ENCODE results near the gene SKP1. TPM values are rescaled to one million over a fixed set of nuclear protein-coding genes. Genes with fewer than 3 reads are reported as not detected.

SKP1 gene
- total and polyA plus RNA-seq, 4 donors: 129 to 407 (median 253) TPM

DNA sequence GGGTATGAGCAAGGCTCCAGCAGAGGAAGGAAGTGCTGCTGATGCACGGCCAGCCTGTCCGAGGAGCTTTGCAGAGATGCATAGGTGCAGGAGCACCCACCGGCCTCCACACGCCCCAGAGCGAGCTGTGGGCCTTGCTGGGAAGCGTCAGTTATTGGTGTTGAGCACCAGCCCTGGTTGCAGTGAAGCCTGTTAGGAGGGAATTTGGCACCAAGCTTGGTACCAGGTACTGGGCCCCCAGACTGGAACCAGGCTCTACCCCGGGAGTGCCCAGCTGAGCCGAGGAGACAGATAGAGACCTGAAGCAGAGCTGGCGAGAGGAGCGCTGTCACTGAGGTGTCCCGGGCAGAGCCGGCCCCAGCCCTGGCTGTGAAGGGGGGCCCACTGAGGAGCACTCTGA is 57.0 kb downstream of the SKP1 start:
- no peaks in the 10 kb centered on the region for H3K9me3 ChIP-seq (ENCODE audit: control insufficient read depth in 4 of 4, low read length in 3 of 4)
- no peak overlapping the region for H3K27ac ChIP-seq (ENCODE audit: low read depth in 1 of 2, low read length in 2 of 2)
- 88% methylated on average over 12 of the region's 12 CpGs for WGBS
- H3K4me1 ChIP-seq (ENCODE audit: control insufficient read depth in 4 of 4, insufficient read depth in 4 of 4, low read length in 3 of 4): peaks cover 0 to 2% (median 2%) of the 10 kb centered on the region in 4 donors
- H3K27me3 ChIP-seq (ENCODE audit: control insufficient read depth in 4 of 4, insufficient read depth in 4 of 4, low read length in 3 of 4): no peaks in the 10 kb centered on the region
- DNase-seq (ENCODE audit: low spot score): no peak
- H3K36me3 ChIP-seq (ENCODE audit: control insufficient read depth in 4 of 4, insufficient read depth in 3 of 4, low read depth in 1 of 4, low read length in 3 of 4): peaks cover 0 to 3% (median 0%) of the 10 kb centered on the region in 4 donors
- TF ChIP-seq, protein P1, sequence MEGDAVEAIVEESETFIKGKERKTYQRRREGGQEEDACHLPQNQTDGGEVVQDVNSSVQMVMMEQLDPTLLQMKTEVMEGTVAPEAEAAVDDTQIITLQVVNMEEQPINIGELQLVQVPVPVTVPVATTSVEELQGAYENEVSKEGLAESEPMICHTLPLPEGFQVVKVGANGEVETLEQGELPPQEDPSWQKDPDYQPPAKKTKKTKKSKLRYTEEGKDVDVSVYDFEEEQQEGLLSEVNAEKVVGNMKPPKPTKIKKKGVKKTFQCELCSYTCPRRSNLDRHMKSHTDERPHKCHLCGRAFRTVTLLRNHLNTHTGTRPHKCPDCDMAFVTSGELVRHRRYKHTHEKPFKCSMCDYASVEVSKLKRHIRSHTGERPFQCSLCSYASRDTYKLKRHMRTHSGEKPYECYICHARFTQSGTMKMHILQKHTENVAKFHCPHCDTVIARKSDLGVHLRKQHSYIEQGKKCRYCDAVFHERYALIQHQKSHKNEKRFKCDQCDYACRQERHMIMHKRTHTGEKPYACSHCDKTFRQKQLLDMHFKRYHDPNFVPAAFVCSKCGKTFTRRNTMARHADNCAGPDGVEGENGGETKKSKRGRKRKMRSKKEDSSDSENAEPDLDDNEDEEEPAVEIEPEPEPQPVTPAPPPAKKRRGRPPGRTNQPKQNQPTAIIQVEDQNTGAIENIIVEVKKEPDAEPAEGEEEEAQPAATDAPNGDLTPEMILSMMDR (IDR thresholded peaks at IDR 0.05; ENCODE audit: low read depth, low read length, missing input control): no peak
- TF ChIP-seq, protein P2, sequence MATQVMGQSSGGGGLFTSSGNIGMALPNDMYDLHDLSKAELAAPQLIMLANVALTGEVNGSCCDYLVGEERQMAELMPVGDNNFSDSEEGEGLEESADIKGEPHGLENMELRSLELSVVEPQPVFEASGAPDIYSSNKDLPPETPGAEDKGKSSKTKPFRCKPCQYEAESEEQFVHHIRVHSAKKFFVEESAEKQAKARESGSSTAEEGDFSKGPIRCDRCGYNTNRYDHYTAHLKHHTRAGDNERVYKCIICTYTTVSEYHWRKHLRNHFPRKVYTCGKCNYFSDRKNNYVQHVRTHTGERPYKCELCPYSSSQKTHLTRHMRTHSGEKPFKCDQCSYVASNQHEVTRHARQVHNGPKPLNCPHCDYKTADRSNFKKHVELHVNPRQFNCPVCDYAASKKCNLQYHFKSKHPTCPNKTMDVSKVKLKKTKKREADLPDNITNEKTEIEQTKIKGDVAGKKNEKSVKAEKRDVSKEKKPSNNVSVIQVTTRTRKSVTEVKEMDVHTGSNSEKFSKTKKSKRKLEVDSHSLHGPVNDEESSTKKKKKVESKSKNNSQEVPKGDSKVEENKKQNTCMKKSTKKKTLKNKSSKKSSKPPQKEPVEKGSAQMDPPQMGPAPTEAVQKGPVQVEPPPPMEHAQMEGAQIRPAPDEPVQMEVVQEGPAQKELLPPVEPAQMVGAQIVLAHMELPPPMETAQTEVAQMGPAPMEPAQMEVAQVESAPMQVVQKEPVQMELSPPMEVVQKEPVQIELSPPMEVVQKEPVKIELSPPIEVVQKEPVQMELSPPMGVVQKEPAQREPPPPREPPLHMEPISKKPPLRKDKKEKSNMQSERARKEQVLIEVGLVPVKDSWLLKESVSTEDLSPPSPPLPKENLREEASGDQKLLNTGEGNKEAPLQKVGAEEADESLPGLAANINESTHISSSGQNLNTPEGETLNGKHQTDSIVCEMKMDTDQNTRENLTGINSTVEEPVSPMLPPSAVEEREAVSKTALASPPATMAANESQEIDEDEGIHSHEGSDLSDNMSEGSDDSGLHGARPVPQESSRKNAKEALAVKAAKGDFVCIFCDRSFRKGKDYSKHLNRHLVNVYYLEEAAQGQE (IDR thresholded peaks at IDR 0.05): no peak
- TF ChIP-seq HNF4A (conservative IDR thresholded peaks at IDR 0.05) (no peak), YY1 (IDR thresholded peaks at IDR 0.05) (no peak), EGR1 (IDR thresholded peaks at IDR 0.05; ENCODE audit: low read depth in 2 of 2) (no peak), NR2F2 (IDR thresholded peaks at IDR 0.05) (no peak), SP1 (IDR thresholded peaks at IDR 0.05) (no peak), JUND (IDR thresholded peaks at IDR 0.05) (no peak), HNF4G (IDR thresholded peaks at IDR 0.05) (no peak)
- TF ChIP-seq, protein P3, sequence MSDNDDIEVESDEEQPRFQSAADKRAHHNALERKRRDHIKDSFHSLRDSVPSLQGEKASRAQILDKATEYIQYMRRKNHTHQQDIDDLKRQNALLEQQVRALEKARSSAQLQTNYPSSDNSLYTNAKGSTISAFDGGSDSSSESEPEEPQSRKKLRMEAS (IDR thresholded peaks at IDR 0.05): no peak
- TF ChIP-seq, protein P4, sequence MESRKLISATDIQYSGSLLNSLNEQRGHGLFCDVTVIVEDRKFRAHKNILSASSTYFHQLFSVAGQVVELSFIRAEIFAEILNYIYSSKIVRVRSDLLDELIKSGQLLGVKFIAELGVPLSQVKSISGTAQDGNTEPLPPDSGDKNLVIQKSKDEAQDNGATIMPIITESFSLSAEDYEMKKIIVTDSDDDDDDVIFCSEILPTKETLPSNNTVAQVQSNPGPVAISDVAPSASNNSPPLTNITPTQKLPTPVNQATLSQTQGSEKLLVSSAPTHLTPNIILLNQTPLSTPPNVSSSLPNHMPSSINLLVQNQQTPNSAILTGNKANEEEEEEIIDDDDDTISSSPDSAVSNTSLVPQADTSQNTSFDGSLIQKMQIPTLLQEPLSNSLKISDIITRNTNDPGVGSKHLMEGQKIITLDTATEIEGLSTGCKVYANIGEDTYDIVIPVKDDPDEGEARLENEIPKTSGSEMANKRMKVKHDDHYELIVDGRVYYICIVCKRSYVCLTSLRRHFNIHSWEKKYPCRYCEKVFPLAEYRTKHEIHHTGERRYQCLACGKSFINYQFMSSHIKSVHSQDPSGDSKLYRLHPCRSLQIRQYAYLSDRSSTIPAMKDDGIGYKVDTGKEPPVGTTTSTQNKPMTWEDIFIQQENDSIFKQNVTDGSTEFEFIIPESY (IDR thresholded peaks at IDR 0.05): no peak
- no peak overlapping the region for H3K9ac ChIP-seq (ENCODE audit: low read depth in 1 of 2, low read length in 2 of 2)
- H3K4me3 ChIP-seq (ENCODE audit: low read depth in 1 of 3, low read length in 3 of 3): no peak overlapping the region

DNA sequence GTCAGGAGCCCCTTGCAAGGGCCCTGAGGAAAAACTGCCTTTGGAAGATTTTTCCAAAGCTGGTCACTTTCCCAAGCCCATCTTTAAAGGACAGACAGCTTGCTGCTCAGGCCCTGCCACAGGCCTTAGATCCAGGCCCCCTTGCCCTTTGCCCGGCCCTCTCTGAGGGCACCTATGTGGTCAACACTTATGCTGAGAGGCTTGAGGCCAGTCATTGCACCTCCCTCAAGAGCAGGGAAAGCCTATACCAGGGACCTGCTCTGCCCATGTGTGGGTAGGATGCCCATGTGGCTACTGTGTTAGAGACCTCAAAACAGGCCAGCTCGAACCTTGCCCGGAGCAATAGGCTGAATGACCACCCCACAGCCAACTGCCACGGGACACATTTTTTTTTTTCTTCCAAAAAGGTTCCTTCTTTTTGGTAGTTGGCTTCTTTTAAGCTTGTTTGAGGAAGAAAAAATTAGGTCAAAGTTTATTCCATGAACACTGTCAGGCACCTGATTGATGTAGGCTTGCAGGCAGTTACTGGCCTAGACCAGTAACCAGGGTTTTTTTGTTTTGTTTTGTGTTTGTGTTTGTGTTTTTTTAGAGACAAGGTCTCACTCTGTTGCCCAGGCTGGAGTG is 58.4 kb downstream of the SKP1 start:
- no peaks in the 10 kb centered on the region for H3K9me3 ChIP-seq (ENCODE audit: control insufficient read depth in 4 of 4, low read length in 3 of 4)
- no peaks in the 10 kb centered on the region for H3K27me3 ChIP-seq (ENCODE audit: control insufficient read depth in 4 of 4, insufficient read depth in 4 of 4, low read length in 3 of 4)
- no peak overlapping the region for H3K4me3 ChIP-seq (ENCODE audit: low read depth in 1 of 3, low read length in 3 of 3)
- DNase-seq (ENCODE audit: low spot score): no peak
- peaks cover 2 to 13% (median 8%) of the 10 kb centered on the region in 4 donors for H3K4me1 ChIP-seq (ENCODE audit: control insufficient read depth in 4 of 4, insufficient read depth in 4 of 4, low read length in 3 of 4)
- TF ChIP-seq FOXA1 (IDR thresholded peaks at IDR 0.05): no peak
- no peak for TF ChIP-seq FOXA2 (IDR thresholded peaks at IDR 0.05)
- no peak for TF ChIP-seq HNF4G (IDR thresholded peaks at IDR 0.05)
- TF ChIP-seq, protein P1 (IDR thresholded peaks at IDR 0.05; ENCODE audit: low read depth, low read length, missing input control): no peak
- TF ChIP-seq GABPA (IDR thresholded peaks at IDR 0.05 in 1 of 2, conservative IDR thresholded peaks at IDR 0.05 in 1 of 2): no peak
- TF ChIP-seq, protein P2 (IDR thresholded peaks at IDR 0.05): no peak
- no peak for TF ChIP-seq RXRA (IDR thresholded peaks at IDR 0.05)
- no peak for TF ChIP-seq TAF1 (conservative IDR thresholded peaks at IDR 0.05)
- TF ChIP-seq JUND (IDR thresholded peaks at IDR 0.05): no peak
- H3K27ac ChIP-seq (ENCODE audit: low read depth in 1 of 2, low read length in 2 of 2): no peak overlapping the region
- H3K9ac ChIP-seq (ENCODE audit: low read depth in 1 of 2, low read length in 2 of 2): no peak overlapping the region
- 93% methylated on average over 4 of the region's 4 CpGs for WGBS
- H3K36me3 ChIP-seq (ENCODE audit: control insufficient read depth in 4 of 4, insufficient read depth in 3 of 4, low read depth in 1 of 4, low read length in 3 of 4): peaks cover 0 to 3% (median 0%) of the 10 kb centered on the region in 4 donors

Data from liver (tissue), 9 donors.